BLaER1 treated with 17β-estradiol and CSF1 and Interleukin-3, amounts not matched to agents 10 nM and 100 nM (cell line): ENCODE data around the gene DIAPH2.

ENCODE experiments used
- H3K27ac ChIP-seq, 11 experiments: shearing (Covaris generic); formaldehyde crosslinking; 2 replicates each; pipeline ENCODE4 v1.8.1; 2022
- H3K27me3 ChIP-seq, 11 experiments: shearing (Covaris generic); formaldehyde crosslinking; 2 replicates each; pipeline ENCODE4 v1.8.1; 2022
- H3K36me3 ChIP-seq, 11 experiments: shearing (Covaris generic); formaldehyde crosslinking; 2 replicates each; pipeline ENCODE4 v1.8.1; 2022
- H3K4me1 ChIP-seq, 10 experiments: shearing (Covaris generic); formaldehyde crosslinking; 2 replicates each; pipeline ENCODE4 v1.8.1; 2022
- H3K4me2 ChIP-seq, 11 experiments: shearing (Covaris generic); formaldehyde crosslinking; 2 replicates each; pipeline ENCODE4 v1.8.1; 2022
- H3K4me3 ChIP-seq, 10 experiments: shearing (Covaris generic); formaldehyde crosslinking; 2 replicates each; pipeline ENCODE4 v1.8.1; 2022
- H3K9ac ChIP-seq, 11 experiments: shearing (Covaris generic); formaldehyde crosslinking; 2 replicates each; pipeline ENCODE4 v1.8.1; 2022
- H3K9me3 ChIP-seq, 11 experiments: shearing (Covaris generic); formaldehyde crosslinking; replicated peaks in 1 of 11; 2 replicates each; pipeline ENCODE4 v1.8.1; 2022
- H4K20me1 ChIP-seq, 11 experiments: shearing (Covaris generic); formaldehyde crosslinking; 2 replicates each; pipeline ENCODE4 v1.8.1; 2022
- Cebpa-rat ChIP-seq, 11 experiments: shearing (Covaris generic); IDR thresholded peaks; 2 replicates each; pipeline ENCODE4 v1.8.1; 2022

Gene DIAPH2

GRCh38 chrX:97310373-97310772 is 625.7 kb downstream of the DIAPH2 start:
- H3K4me2 ChIP-seq = no peak overlapping the region
- H3K27me3 ChIP-seq = peaks cover 31 to 90% (median 69%) of the 10 kb centered on the region in 11 experiments; a peak in 21 of 22 replicates
- 0 out of 22 replicates have a peak, but pooled peaks cover 0 to 3% (median 0%) of the 10 kb centered on the region in 11 experiments for H3K36me3 ChIP-seq
- H4K20me1 ChIP-seq = no peaks in the 10 kb centered on the region
- no peaks in the 10 kb centered on the region for H3K9me3 ChIP-seq
- H3K4me3 ChIP-seq = no peak overlapping the region
- no peak overlapping the region for H3K27ac ChIP-seq
- no peak for TF ChIP-seq Cebpa-rat (IDR thresholded peaks at IDR 0.05)
- H3K4me1 ChIP-seq = no peaks in the 10 kb centered on the region
- no peak overlapping the region for H3K9ac ChIP-seq

- no peak overlapping the region for H3K27ac ChIP-seq
- H3K4me3 ChIP-seq = no peak overlapping the region
- no peaks in the 10 kb centered on the region for H3K9me3 ChIP-seq
- H3K27me3 ChIP-seq = peaks cover 29 to 90% (median 64%) of the 10 kb centered on the region in 11 experiments; a peak in 21 of 22 replicates
- H3K4me2 ChIP-seq = no peak overlapping the region
- no peak overlapping the region for H3K9ac ChIP-seq
- H3K36me3 ChIP-seq = 0 out of 22 replicates have a peak, but pooled peaks cover 0 to 4% (median 0%) of the 10 kb centered on the region in 11 experiments
- H4K20me1 ChIP-seq = no peaks in the 10 kb centered on the region
- TF ChIP-seq Cebpa-rat (IDR thresholded peaks at IDR 0.05) = no peak
- H3K4me1 ChIP-seq = no peaks in the 10 kb centered on the region
These were observed 626.6 kb downstream of the DIAPH2 start for GRCh38 chrX:97311066-97311778.

GRCh38 chrX:97314345-97314744 is 629.7 kb downstream of the DIAPH2 start:
- Histone ChIP-seq H3K4me1 (no peaks in the 10 kb centered on the region), H3K27ac (no peak overlapping the region), H3K27me3 (peaks cover 26 to 87% (median 63%) of the 10 kb centered on the region in 11 experiments; a peak in 20 of 22 replicates), H3K9ac (no peak overlapping the region), H3K36me3 (peaks cover 0 to 4% (median 0%) of the 10 kb centered on the region in 11 experiments; a peak in 1 of 22 replicates), H4K20me1 (no peaks in the 10 kb centered on the region; a peak in 1 of 22 replicates), H3K4me2 (no peak overlapping the region), H3K9me3 (no peaks in the 10 kb centered on the region), H3K4me3 (no peak overlapping the region)
- TF ChIP-seq Cebpa-rat (IDR thresholded peaks at IDR 0.05) = no peak

GRCh38 chrX:97315939-97316338 is 631.3 kb downstream of the DIAPH2 start:
- no peak for TF ChIP-seq Cebpa-rat (IDR thresholded peaks at IDR 0.05)
- Histone ChIP-seq H3K9me3 (no peaks in the 10 kb centered on the region), H3K4me1 (no peaks in the 10 kb centered on the region), H3K4me3 (no peak overlapping the region), H3K36me3 (peaks cover 0 to 4% (median 0%) of the 10 kb centered on the region in 11 experiments; a peak in 1 of 22 replicates), H3K27me3 (peaks cover 14 to 83% (median 61%) of the 10 kb centered on the region in 11 experiments; a peak in 20 of 22 replicates), H3K9ac (no peak overlapping the region), H3K4me2 (no peak overlapping the region), H4K20me1 (no peaks in the 10 kb centered on the region; a peak in 1 of 22 replicates), H3K27ac (no peak overlapping the region)

- Histone ChIP-seq H4K20me1 (no peaks in the 10 kb centered on the region; a peak in 1 of 22 replicates), H3K9ac (no peak overlapping the region), H3K4me1 (no peaks in the 10 kb centered on the region), H3K4me3 (no peak overlapping the region), H3K27ac (no peak overlapping the region), H3K27me3 (peaks cover 3 to 56% (median 30%) of the 10 kb centered on the region in 11 experiments; a peak in 19 of 22 replicates), H3K36me3 (peaks cover 0 to 1% (median 0%) of the 10 kb centered on the region in 11 experiments; a peak in 1 of 22 replicates), H3K9me3 (no peaks in the 10 kb centered on the region), H3K4me2 (no peak overlapping the region)
- no peak for TF ChIP-seq Cebpa-rat (IDR thresholded peaks at IDR 0.05)
These were observed 635.7 kb downstream of the DIAPH2 start for GRCh38 chrX:97320305-97320704.

- no peak overlapping the region for H3K4me2 ChIP-seq
- H3K27me3 ChIP-seq = peaks cover 9 to 53% (median 33%) of the 10 kb centered on the region in 11 experiments
- no peak overlapping the region for H3K27ac ChIP-seq
- no peak overlapping the region for H3K9ac ChIP-seq
- H3K4me3 ChIP-seq = no peak overlapping the region
- H3K9me3 ChIP-seq = no peaks in the 10 kb centered on the region
- no peaks in the 10 kb centered on the region; a peak in 1 of 22 replicates for H3K36me3 ChIP-seq
- peaks cover 0 to 8% (median 0%) of the 10 kb centered on the region in 10 experiments; a peak in 2 of 20 replicates for H3K4me1 ChIP-seq
- H4K20me1 ChIP-seq = no peaks in the 10 kb centered on the region; a peak in 2 of 22 replicates
- no peak for TF ChIP-seq Cebpa-rat (IDR thresholded peaks at IDR 0.05)
These were observed 637.8 kb downstream of the DIAPH2 start for GRCh38 chrX:97322401-97322800.

GRCh38 chrX:97326456-97326855 is 641.8 kb downstream of the DIAPH2 start:
- Histone ChIP-seq H3K36me3 (no peaks in the 10 kb centered on the region), H3K4me1 (peaks cover 0 to 8% (median 0%) of the 10 kb centered on the region in 10 experiments; a peak in 3 of 20 replicates), H3K4me2 (peak overlapping the region in 1 of 11 experiments; percentile 5; a peak in 1 of 22 replicates), H3K9me3 (no peaks in the 10 kb centered on the region), H3K27me3 (peaks cover 12 to 70% (median 52%) of the 10 kb centered on the region in 11 experiments), H3K27ac (no peak overlapping the region), H3K4me3 (no peak overlapping the region), H3K9ac (no peak overlapping the region), H4K20me1 (no peaks in the 10 kb centered on the region; a peak in 1 of 22 replicates)
- TF ChIP-seq Cebpa-rat (IDR thresholded peaks at IDR 0.05) = no peak

GRCh38 chrX:97328853-97329390 is 644.3 kb downstream of the DIAPH2 start:
- no peak for TF ChIP-seq Cebpa-rat (IDR thresholded peaks at IDR 0.05)
- Histone ChIP-seq H3K9me3 (no peaks in the 10 kb centered on the region), H3K27ac (no peak overlapping the region), H3K27me3 (peaks cover 24 to 89% (median 69%) of the 10 kb centered on the region in 11 experiments), H3K4me2 (no peak overlapping the region), H3K36me3 (no peaks in the 10 kb centered on the region), H3K4me3 (no peak overlapping the region), H3K4me1 (peaks cover 0 to 17% (median 2%) of the 10 kb centered on the region in 10 experiments; a peak in 5 of 20 replicates), H4K20me1 (no peaks in the 10 kb centered on the region; a peak in 1 of 22 replicates), H3K9ac (no peak overlapping the region)

- Histone ChIP-seq H4K20me1 (no peaks in the 10 kb centered on the region; a peak in 1 of 22 replicates), H3K4me2 (no peak overlapping the region), H3K27ac (no peak overlapping the region), H3K9ac (no peak overlapping the region), H3K4me3 (no peak overlapping the region), H3K9me3 (no peaks in the 10 kb centered on the region), H3K4me1 (peaks cover 0 to 24% (median 2%) of the 10 kb centered on the region in 10 experiments; a peak in 5 of 20 replicates), H3K36me3 (no peaks in the 10 kb centered on the region), H3K27me3 (peaks cover 33 to 86% (median 73%) of the 10 kb centered on the region in 11 experiments)
- no peak for TF ChIP-seq Cebpa-rat (IDR thresholded peaks at IDR 0.05)
These were observed 645.5 kb downstream of the DIAPH2 start for GRCh38 chrX:97330151-97330550.
